Activated naive CD4-positive, alpha-beta T cell treated with anti-CD3 and anti-CD28 coated beads, Interleukin-2, amount 50 U/mL, for 72 hours (primary cell): ENCODE measurements around the gene CKAP5. TPM values are rescaled to one million over a fixed set of nuclear protein-coding genes. Genes with fewer than 3 reads are reported as not detected.
"Not testable (repeated sequence)": the region's sequence is repeated elsewhere in the genome, so short reads cannot be mapped to it uniquely, and the experiment has no call there.

Experiments used
- ATAC-seq, 2 donors: fragments of 150-1000 bp; cut with Tn5 transposase; 2 replicates each; pipeline ENCODE4 v1.10.0; 2021; ENCODE audit warnings: mild to moderate bottlenecking in 2 of 2, moderate library complexity in 2 of 2
- DNase-seq, 2 donors: peaks; one replicate each; pipeline ENCODE4 v3.0.0; 2021 to 2022; ENCODE audit warnings: low spot score in 2 of 2
- H3K27ac Mint-ChIP-seq, 2 donors: one replicate each; pipeline ENCODE4 v1.8.0; 2022; ENCODE audit warnings: mild to moderate bottlenecking in 2 of 2, mixed read lengths in 2 of 2
- H3K36me3 Mint-ChIP-seq, 2 donors: one replicate each; pipeline ENCODE4 v1.8.0; 2022; ENCODE audit warnings: mixed read lengths in 2 of 2
- H3K9me3 Mint-ChIP-seq, 2 donors: one replicate each; pipeline ENCODE4 v1.8.0; 2022; ENCODE audit warnings: mixed read lengths in 2 of 2
- total RNA-seq, 2 donors: library from RNA; stranded (reverse); gene quantifications; one replicate each; pipeline ENCODE4 v1.2.3, GENCODE V29; 2022

CKAP5 gene
- total RNA-seq, 2 donors from 2014 or later = 160 to 188 TPM

DNA sequence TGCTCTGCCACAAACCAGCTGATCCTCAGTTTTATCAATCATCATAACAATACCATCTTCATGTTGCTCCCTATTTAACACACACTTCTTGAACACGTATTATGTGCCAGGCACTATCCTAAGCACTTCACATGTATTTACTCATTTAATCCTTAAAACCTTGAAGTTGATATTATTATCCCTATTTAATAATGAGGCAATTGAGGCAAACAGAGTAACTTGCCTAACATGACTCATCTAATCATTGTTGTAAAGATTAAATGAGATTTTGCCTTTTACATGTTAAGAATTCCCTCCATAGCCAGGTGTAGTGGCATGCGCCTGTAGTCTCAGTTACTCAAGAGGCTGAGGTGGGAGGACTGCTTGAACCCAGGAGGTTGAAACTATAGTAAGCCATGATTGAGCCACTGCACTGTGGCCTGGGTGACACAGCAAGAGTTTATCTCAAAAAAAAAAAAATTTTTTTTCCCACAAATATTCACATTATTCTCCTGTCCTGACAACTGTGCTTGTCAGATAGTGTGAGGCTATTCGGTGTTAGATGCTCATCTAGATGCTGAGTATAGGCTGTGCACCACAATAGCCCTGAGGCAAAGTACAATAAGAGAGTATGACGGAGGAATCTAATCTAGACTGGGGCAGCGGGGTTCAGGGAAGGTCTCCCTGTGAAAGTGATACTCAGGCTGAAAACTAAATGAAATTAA is 13.4 kb downstream of the CKAP5 start:
- no peak overlapping the region for H3K27ac Mint-ChIP-seq
- ATAC-seq (no peak), DNase-seq (no peak)
- no peaks in the 10 kb centered on the region for H3K36me3 Mint-ChIP-seq
- no peaks in the 10 kb centered on the region for H3K9me3 Mint-ChIP-seq

GRCh38 chr11:46827995-46828394 is 18.1 kb downstream of the CKAP5 start:
- Mint-ChIP-seq H3K9me3 (no peaks in the 10 kb centered on the region), H3K27ac (no peak overlapping the region), H3K36me3 (no peaks in the 10 kb centered on the region)
- ATAC-seq = no peak
- no peak for DNase-seq

DNA sequence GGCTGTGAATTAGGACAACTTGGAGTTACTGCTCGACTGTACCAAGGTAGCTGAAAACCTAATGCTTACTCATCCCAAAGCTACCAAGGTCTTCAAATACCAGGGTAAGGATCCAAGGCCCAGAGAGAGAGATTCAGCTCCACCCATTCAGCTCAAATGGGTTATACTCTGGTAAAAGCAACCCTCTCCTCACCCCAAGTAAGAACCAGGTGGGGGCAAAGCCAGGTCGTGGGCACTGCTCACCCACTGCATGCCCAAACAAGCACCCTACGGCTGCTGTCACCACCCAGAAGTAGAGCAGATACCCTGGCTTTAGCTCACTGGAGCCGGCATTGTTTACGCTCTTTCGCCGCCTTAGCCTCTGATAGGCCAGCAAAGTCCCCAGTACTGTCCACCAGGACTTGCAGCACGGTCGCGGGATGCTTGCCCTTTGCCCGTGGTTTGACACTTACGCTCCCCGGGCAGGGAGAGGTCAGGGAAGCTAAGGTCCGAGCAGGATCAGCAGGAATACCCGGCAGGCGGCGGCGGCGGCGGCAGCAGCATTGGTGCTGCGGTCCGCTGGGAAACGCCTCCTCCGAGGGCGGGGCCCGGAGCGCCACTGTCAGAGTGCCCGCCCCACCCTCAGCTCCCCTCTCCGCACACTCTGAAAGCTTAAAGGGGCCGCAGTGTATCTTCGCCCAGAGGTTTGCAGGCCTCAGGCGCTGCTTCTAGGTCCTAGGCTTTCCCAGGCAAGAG is 19.6 kb downstream of the CKAP5 start:
- ATAC-seq = peak; percentile 96 to 100
- Mint-ChIP-seq H3K9me3 (no peaks in the 10 kb centered on the region), H3K36me3 (no peaks in the 10 kb centered on the region), H3K27ac (peak overlapping the region in 1 of 2 donors; percentile 25)
- peak in 1 of 2 donors; percentile 69 for DNase-seq

DNA sequence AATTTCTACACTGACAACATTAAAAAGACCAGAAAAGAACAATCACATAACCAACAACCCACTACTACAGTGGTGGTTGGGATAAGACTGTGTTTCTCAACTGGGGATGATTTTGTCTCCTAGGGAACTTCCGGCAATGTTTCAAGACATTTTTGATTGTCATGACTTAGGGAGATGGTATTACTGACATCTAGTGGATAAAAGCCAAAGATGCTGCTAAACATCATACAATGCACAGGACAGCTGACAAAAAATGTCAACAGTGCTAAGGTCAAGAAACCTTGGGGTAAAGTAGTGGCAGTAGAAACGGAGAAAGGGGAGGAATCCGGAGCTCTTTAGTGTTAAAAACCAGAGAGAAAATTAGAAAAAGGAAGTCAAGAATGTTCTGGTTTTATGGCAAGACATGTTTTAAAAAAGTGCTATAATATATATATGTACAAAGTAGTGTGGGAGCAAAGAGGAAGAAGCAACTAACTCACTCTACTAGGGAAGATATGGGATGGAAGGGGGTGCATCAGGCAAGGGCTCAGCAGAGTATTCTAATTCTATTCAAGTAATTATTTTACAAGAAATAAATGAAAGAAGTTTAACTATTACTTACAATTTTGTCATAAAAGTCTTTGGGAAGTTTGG is 37.2 kb downstream of the CKAP5 start:
- no peak for ATAC-seq
- H3K36me3 Mint-ChIP-seq = peaks cover 0 to 6% of the 10 kb centered on the region in 2 donors
- no peak for DNase-seq
- H3K9me3 Mint-ChIP-seq = no peaks in the 10 kb centered on the region
- no peak overlapping the region for H3K27ac Mint-ChIP-seq

- ATAC-seq = no peak
- no peaks in the 10 kb centered on the region for H3K9me3 Mint-ChIP-seq
- H3K36me3 Mint-ChIP-seq = peaks cover 0 to 10% of the 10 kb centered on the region in 2 donors
- DNase-seq = no peak
- no peak overlapping the region for H3K27ac Mint-ChIP-seq
Measured at GRCh38 chr11:46801694-46802470, 44.2 kb downstream of the CKAP5 start.

- DNase-seq (no peak), ATAC-seq (no peak)
- H3K36me3 Mint-ChIP-seq = peaks cover 0 to 4% of the 10 kb centered on the region in 2 donors
- no peak overlapping the region for H3K27ac Mint-ChIP-seq
- H3K9me3 Mint-ChIP-seq = no peaks in the 10 kb centered on the region
Measured at GRCh38 chr11:46800177-46800576, 45.9 kb downstream of the CKAP5 start.

- not testable (repeated sequence) for H3K36me3 Mint-ChIP-seq
Measured at GRCh38 chr11:46799725-46800124, 46.4 kb downstream of the CKAP5 start.

DNA sequence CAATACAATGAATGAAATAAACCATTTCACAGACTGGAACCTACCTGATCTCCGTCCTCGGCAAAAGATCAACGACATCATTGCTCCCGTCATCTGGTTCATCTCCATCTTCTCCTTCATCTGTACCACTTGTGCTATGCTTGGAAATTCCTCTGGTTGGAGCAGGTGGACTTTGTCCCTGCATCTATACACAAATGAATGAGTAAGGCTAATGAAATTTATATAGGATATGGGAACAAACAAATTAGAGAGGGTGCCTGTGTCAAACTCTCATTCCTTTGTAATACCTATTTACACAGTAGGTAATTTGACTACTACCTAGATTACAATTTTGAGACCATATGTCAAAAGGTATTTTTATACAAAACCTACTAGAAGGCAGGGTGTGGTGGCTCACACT is 67.7 kb downstream of the CKAP5 start:
- no peaks in the 10 kb centered on the region for H3K9me3 Mint-ChIP-seq
- DNase-seq = no peak
- peak overlapping the region in 1 of 2 donors; percentile 3 for H3K27ac Mint-ChIP-seq
- peaks cover 6 to 11% of the 10 kb centered on the region in 2 donors for H3K36me3 Mint-ChIP-seq
- ATAC-seq = no peak

More at GRCh38 chr11:46799725-46800124, 46.4 kb downstream of the CKAP5 start:
- ATAC-seq, DNase-seq, H3K9me3 Mint-ChIP-seq, H3K27ac Mint-ChIP-seq: not testable (repeated sequence)

- ATAC-seq (no peak), DNase-seq (no peak)
- no peaks in the 10 kb centered on the region for H3K9me3 Mint-ChIP-seq
- no peak overlapping the region for H3K27ac Mint-ChIP-seq
- peaks cover 6 to 11% of the 10 kb centered on the region in 2 donors for H3K36me3 Mint-ChIP-seq
Measured at GRCh38 chr11:46776878-46777277, 69.2 kb downstream of the CKAP5 start.

DNA sequence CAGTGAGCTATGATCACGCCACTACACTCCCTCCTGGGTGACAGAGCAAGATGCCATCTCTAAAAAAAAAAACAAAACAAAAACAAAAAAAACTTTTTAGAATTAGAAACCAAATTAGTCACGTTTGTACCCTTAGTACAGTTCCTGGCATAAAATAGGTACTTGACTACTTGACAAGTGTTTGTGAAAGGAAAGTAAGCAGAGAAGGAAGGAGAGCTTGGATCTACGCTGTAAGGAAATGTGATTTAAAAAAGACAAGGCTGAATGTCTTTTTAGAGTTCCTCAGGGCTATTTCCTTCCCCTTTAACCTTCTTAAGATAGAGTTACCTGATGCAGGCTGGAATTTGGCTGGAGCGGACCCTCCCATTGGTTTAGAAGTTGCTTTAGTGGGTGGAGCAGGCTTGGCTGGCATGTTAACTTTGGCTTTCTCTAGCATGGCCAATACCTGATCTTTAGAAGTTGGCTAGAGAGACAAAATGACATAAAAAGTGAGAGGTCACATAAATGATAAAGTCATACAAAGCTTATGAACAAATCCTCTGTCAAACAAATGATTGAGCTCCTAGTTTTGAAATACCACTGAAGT is 76.4 kb downstream of the CKAP5 start:
- ATAC-seq = no peak
- no peak for DNase-seq
- H3K27ac Mint-ChIP-seq = no peak overlapping the region
- peaks cover 0 to 6% of the 10 kb centered on the region in 2 donors for H3K36me3 Mint-ChIP-seq
- no peaks in the 10 kb centered on the region for H3K9me3 Mint-ChIP-seq

DNA sequence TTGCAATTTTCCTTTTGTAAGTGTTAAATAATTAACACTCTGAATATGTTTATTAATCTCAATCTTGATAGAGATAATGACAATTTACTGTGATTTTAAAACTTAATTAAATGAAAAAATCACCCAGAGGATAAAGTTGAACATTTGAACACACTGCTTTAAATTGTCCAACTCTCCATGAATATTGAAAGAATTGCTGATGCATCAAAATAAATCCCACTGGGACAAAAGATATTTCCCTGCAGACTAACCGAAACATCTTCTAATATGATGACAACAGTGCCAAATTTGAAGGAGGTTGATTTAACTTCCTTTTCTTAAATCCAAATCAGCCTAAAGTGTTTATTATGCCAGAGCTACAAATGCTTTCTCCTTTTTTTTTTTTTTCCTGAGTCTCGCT is 79.4 kb downstream of the CKAP5 start:
- Mint-ChIP-seq H3K36me3 (peaks cover 5 to 14% of the 10 kb centered on the region in 2 donors), H3K9me3 (no peaks in the 10 kb centered on the region), H3K27ac (no peak overlapping the region)
- ATAC-seq (no peak), DNase-seq (no peak)

- ATAC-seq (no peak), DNase-seq (no peak)
- Mint-ChIP-seq H3K36me3 (peaks cover 26 to 30% of the 10 kb centered on the region in 2 donors), H3K27ac (peak overlapping the region in 1 of 2 donors; percentile 11), H3K9me3 (no peaks in the 10 kb centered on the region)
Measured at GRCh38 chr11:46762248-46762647, 83.8 kb downstream of the CKAP5 start.

DNA sequence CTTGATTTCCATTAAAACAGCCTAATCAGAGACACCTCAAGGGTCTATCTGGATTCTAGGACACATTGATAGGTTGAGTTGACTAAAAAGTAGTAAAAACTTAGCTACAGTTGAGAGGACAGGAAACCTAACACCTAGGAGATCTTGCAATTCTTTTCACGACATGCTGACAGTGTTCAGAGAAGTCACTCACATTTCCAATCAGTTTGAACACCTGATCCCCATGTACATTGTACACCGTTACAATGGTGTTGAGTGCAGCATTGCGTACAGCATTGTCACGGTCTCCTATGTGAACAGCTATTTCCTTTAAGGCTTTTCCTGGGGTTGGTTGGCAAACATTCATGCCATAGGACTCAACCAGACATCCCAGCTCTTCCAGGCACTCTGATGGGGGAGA is 84.3 kb downstream of the CKAP5 start:
- no peaks in the 10 kb centered on the region for H3K9me3 Mint-ChIP-seq
- DNase-seq = no peak
- H3K36me3 Mint-ChIP-seq = peaks cover 26 to 30% of the 10 kb centered on the region in 2 donors
- peak overlapping the region in 1 of 2 donors; percentile 11 for H3K27ac Mint-ChIP-seq
- ATAC-seq = no peak

GRCh38 chr11:46760429-46761128 is 85.5 kb downstream of the CKAP5 start:
- Mint-ChIP-seq H3K36me3 (peaks cover 31 to 35% of the 10 kb centered on the region in 2 donors), H3K27ac (peak overlapping the region in 1 of 2 donors; percentile 17), H3K9me3 (no peaks in the 10 kb centered on the region)
- ATAC-seq (no peak), DNase-seq (no peak)

DNA sequence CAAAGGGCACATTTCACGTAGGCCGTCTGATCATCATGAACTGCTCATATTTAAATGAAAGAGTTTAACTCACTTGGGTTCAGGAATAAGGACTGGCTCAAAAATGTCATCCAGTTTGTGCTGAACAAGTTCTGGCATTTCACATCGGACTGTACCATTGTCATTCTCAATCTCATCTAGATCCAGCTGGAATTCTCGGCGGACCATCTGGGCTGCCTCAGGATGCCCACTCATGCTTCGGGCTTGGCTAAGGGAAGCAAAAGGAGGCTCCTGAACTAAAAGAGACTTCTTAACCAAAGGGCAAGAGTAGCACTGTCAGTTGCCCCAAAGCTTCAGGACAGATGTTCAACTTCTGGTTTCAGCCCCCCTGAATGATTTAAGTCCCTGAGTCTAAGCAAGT is 86.9 kb downstream of the CKAP5 start:
- ATAC-seq = no peak
- Mint-ChIP-seq H3K27ac (no peak overlapping the region), H3K9me3 (no peaks in the 10 kb centered on the region)

DNA sequence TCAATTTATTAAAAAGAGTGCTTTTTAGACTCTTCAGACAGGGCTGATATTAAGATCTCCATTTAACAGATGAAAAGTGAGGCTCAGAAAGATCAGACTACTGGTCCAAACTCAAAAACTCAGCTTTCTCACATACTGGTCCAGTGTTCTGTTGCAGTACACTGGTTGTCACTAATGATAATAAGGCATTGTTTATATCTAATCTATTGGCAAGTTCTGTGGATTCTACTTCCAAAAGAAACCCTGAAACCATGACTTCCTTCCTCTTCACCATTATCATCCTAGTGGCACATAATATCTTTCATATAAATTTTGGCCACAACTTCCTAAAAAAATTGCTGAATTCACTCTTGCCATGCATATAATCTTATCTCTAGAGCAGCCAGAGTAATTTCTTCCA is 90.1 kb downstream of the CKAP5 start:
- peaks cover 26 to 35% of the 10 kb centered on the region in 2 donors for H3K36me3 Mint-ChIP-seq
- DNase-seq = no peak
- H3K27ac Mint-ChIP-seq = peak overlapping the region in 1 of 2 donors; percentile 50
- H3K9me3 Mint-ChIP-seq = no peaks in the 10 kb centered on the region
- no peak for ATAC-seq

More for the DNA sequence above, 86.9 kb downstream of the CKAP5 start:
- DNase-seq = no peak
- H3K36me3 Mint-ChIP-seq = peaks cover 31 to 43% of the 10 kb centered on the region in 2 donors
